Measurements from ENCODE around the gene RGS10.

The RGS10 gene

DNA sequence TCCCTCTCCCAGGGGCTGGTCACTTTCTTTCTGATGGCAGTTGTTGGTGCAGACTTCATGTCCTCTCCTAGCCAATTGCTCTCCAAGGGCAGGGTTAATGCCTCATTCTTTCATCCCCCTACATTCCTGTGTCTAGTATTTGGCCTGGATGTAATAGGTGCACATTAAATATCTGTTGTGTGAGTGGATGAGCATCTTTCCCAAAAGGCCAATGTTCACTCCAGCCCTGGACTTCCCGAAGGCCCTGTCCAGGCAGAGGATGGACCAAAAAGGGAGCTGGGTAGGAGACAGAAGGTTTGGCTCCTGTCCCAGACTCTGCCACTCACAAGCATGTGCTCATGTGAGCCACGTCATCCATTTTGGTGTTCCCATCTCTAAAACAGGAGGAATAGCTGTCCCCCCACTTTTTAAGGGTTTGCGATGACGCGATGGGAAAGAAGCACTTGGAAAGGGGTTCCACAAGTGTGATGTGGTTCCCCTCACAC is 47.5 kb downstream of the RGS10 start:
- no peak for DNase-seq (ENCODE audit: low read depth)
- TF ChIP-seq CTCF (IDR thresholded peaks at IDR 0.05; ENCODE audit: low read length, missing control alignments): no peak

GRCh38 chr10:119494236-119495020 is 48.1 kb downstream of the RGS10 start:
- no peak for DNase-seq (ENCODE audit: low read depth)
- TF ChIP-seq CTCF (IDR thresholded peaks at IDR 0.05; ENCODE audit: low read length, missing control alignments): no peak
- no peak overlapping the region for H3K4me3 ChIP-seq (replicated peaks; ENCODE audit: low read depth, low read length)

More for the DNA sequence above, 47.5 kb downstream of the RGS10 start:
- H3K4me3 ChIP-seq (replicated peaks; ENCODE audit: low read depth, low read length): no peak overlapping the region

GRCh38 chr10:119493155-119493554 is 49.4 kb downstream of the RGS10 start:
- DNase-seq (ENCODE audit: low read depth): no peak
- TF ChIP-seq CTCF (IDR thresholded peaks at IDR 0.05; ENCODE audit: low read length, missing control alignments): no peak
- no peak overlapping the region for H3K4me3 ChIP-seq (replicated peaks; ENCODE audit: low read depth, low read length)

DNA sequence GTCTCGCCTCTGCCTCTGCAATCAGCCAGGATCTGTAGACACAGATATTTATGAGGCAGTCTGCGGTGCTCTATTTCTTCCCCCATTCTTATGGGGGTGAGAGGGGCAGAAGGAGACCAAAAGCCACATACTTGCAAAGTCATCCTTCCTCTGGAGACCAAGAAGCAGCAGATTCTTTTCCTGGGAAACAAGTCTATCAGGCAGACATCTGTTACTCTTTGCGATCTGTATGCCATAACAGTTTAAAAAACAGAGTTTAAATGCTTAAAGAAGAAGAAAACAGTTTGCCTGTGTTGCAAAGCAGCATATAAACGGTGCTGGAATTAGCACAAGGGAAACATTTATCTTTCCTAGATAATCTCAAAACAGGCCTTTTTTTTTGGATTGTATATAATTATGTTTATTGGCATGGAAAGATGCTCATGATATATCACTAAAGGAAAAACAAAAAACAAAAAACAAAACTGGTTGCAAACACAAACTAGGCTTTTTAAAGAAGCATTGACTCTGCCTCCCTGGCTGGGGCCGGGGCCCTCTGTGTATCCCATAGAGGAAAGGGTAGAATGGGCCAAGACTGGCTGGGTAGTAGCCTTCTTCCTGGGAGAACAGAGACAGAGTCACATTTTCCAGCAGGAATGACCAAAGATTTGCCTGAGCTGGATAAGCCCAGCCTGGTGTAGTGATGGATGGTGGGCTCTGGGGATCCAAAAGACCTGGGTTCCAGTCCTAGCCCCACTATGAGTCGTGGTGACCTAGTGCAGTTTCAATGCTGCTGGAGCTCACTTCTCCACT is 50.4 kb downstream of the RGS10 start:
- no peak for TF ChIP-seq CTCF (IDR thresholded peaks at IDR 0.05; ENCODE audit: low read length, missing control alignments)
- H3K4me3 ChIP-seq (replicated peaks; ENCODE audit: low read depth, low read length): no peak overlapping the region
- no peak for DNase-seq (ENCODE audit: low read depth)

GRCh38 chr10:119489991-119490326 is 52.6 kb downstream of the RGS10 start:
- H3K4me3 ChIP-seq (replicated peaks; ENCODE audit: low read depth, low read length): no peak overlapping the region

DNA sequence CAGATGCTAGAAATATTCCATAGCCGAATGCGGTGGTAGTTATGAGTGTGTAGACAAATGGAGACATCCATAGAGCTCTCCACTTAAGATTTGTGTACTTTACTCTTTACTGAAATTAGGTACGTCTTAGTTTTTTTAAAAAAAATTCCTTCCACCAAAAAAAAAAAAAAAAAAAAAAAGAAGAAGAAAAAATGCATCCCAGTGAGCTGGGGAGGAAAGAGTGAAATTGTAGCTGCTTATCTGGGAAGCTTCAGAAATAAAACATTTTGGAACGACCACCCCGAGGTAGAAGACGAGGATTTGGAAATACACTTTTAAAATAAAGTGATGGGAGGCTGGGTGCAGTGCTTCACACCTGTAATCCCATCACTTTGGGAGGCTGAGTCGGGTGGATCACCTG is 53.8 kb downstream of the RGS10 start:
- DNase-seq (ENCODE audit: low read depth): no peak
- TF ChIP-seq CTCF (IDR thresholded peaks at IDR 0.05; ENCODE audit: low read length, missing control alignments): no peak
- no peak overlapping the region for H3K4me3 ChIP-seq (replicated peaks; ENCODE audit: low read depth, low read length)

More at GRCh38 chr10:119489991-119490326, 52.6 kb downstream of the RGS10 start:
- TF ChIP-seq CTCF (IDR thresholded peaks at IDR 0.05; ENCODE audit: low read length, missing control alignments): no peak
- no peak for DNase-seq (ENCODE audit: low read depth)

Measured in fibroblast of pulmonary artery (primary cell).